ENCODE measurements around the gene COL1A1.

GRCh38 chr17:50196826-50197225 is 4.6 kb downstream of the COL1A1 start:
- TF ChIP-seq CTCF (IDR thresholded peaks at IDR 0.05) = no peak
- TF ChIP-seq POLR2A (IDR thresholded peaks at IDR 0.05) = no peak
- TF ChIP-seq POLR2AphosphoS5 (IDR thresholded peaks at IDR 0.05; ENCODE audit: insufficient read depth in 1 of 2, low read depth in 1 of 2) = no peak
